Kasumi-1 (cell line): ENCODE data around the gene ABCB4.
"Not testable (repeated sequence)": the region's sequence is repeated elsewhere in the genome, so short reads cannot be mapped to it uniquely, and the experiment has no call there.

ENCODE experiments used
- DNase-seq, 2 experiments: peaks; one replicate each; lab custom pipeline; 2025; lab: John Stamatoyannopoulos, UW

Gene ABCB4

DNA sequence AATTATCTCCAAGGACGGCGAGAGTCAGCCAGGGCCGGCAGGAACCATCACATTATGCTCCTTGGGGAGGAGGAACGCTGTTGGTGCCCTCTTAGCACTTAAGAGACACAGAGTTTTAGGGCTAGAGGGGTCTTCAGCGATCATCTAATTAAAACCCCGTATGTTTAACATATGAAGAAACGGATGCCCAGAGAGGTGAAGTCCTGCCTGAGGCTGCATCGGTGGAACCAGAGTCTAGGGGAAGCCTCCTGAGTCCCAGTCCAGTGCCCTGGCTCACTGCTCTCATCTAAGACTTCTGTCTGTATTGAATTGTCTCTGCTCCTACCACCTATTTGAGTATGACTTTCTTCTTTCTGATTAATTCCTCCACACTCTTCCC, 688 bp upstream of the ABCB4 start:
- DNase-seq = no peak

DNA sequence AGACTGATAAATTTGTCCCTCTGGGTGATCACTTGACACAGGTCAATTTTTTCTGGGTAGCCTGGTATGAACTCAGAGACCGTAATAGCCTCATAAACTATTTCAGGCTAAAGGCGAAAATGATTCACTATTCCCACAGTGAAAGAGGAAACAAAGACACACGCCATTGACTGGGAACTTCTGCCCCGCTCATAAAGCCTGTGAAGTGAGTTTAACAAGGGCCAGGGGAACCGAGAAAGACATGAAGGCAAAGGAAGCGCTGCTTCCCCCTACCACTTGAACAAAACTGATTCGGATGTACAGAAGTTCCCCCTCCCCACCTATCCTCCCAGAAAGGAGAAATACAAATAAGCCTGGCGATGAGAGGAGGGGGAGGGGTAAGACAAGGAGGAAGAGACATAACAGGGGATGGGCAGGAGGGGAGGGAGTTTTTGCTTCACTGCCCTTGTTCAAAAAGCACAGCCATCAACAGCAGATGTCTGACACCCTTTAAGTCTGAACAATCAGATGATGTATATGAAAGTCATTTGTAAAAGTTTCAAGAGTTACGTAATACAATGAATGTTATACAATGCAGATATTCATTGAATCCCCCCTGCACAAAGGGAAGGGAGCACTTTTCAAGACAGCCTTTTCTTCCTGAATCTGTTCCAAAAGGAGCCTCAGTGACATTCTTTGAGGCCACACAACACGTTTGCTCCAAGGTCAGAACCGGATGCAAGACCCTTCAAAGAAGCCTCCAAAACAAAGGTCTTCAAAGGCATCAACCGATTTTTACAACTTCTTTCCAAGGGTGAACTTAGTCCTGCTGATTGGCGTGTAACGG, 734 bp downstream of the ABCB4 start:
- DNase-seq = peak; percentile 63 to 84

DNA sequence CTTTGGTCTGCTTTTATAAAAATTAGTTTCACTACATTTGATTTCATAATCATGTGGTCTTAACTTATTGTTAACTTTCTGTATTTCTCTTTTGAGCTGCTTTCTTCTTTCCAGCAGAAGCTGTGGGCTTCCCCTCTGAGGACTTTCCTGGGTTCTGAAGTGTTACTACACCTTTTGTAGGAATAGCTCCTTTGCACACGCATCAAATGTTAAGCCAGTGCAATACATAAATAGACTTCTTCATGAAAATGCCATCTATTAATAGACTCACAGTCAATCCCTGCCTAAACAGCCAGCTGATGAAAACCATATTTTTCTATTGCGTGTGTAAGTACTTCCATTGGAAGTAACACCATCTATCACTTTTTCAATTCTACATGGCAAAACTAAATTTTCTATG, 1.5 kb downstream of the ABCB4 start:
- DNase-seq = peak in 1 of 2 experiments; percentile 11

DNA sequence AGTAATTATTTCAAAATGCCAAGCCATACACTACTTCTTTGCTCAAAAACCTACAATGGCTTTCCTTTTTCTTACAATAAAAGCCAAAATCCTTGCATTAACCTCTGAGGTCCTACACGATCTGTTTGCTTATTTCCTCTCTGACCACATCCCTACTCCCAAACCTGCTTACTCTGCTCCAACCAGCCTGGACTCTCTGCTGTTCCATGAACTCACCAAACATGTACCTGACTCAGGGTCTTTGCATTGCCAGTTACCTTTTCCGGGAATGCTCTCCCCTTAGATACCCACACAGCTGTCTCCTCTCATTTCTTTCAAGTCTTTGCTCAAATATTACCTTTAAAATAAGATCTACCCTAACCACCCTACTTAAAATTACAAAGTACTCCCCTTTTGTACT, 2.3 kb downstream of the ABCB4 start:
- no peak for DNase-seq

DNA sequence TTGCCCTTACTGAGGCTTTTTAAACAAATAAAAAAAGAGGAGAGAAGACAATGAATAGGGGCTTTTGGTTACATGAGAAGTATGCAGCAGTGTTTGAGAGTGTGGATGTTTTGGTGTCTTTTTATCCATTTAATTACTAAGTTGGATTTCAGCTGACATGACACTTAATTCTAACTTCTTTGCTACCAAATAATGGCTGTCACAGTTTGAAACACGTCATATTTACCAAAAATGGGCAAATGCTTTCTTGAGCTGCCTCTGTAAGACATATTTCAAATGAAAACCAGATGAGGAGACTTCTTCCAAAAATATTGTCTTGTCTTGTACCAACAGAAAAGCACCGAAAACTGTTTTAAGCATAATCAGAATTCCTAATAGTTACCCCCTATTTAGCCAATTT, 4.0 kb downstream of the ABCB4 start:
- DNase-seq = no peak

DNA sequence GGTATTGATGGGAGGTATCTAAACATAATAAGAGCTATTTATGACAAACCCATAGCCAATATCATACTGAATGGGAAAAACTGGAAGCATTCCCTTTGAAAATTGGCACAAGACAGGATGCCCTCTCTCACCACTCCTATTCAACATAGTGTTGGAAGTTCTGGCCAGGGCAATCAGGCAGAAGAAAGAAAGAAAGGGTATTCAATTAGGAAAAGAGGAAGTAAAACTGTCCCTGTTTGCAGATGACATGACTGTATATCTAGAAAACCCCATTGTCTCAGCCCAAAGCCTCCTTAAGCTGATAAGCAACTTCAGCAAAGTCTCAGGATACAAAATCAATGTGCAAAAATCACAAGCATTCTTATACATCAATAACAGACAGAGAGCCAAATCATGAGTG, 6.3 kb downstream of the ABCB4 start:
- not testable (repeated sequence) for DNase-seq

DNA sequence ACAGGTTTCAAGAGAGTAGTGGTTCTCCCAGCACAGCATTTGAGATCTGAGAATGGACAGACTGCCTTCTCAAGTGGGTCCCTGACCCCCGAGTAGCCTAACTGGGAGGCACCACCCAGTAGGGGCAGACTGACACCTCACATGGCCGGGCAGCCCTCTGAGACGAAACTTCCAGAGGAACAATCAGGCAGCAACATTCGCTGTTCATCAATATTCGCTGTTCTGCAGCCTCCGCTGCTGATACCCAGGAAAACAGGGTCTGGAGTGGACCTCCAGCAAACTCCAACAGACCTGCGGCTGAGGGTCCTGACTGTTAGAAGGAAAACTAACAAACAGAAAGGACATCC, 10.0 kb downstream of the ABCB4 start:
- not testable (repeated sequence) for DNase-seq

DNA sequence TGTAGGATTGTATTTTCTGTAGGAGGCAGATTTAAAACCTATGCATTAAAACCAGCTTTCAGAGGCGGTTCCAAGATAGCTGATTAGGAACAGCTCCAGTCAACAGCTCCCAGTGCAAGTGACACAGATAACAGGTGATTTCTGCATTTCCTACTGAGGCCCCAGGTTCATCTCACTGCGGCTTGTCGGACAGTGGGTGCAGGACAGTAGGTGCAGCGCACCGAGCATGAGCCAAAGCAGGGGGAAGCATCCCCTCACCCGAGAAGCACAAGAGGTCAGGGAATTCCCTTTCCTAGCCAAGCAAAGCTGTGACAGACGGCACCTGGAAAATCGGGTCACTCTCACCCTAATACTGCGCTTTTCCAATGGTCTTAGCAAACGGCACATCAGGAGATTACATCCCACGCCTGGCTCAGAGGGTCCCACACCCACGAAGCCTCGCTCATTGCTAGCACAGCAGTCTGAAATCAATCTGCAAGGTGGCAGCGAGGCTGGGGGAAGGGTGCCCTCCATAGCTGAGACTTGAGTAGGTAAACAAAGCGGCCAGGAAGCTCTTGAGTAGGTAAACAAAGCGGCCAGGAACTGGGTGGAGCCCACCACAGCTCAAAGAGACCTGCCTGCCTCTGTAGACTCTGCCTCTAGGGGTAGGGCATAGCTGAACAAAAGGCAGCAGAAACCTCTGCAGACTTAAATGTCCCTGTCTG, 10.5 kb downstream of the ABCB4 start:
- DNase-seq = not testable (repeated sequence)

DNA sequence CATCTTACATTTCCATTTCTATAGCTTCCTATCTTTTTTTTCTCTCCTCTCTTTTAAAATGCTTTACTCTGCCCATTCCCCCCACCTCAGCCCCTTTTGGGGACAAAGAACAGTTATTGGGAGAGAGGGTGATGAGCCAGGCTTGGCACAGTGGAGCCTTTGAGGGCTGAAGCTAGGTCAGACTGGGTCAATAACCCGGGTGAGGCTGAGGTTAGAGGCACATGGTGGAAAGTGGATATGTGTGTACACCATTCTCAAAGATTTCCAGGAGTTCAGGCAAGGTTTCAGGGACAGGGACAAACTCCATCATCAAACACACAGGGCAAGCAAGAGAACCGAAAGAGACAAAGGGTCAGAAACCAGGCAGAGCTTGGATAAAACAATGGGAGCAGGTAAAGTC, 11.5 kb downstream of the ABCB4 start:
- DNase-seq = no peak

DNA sequence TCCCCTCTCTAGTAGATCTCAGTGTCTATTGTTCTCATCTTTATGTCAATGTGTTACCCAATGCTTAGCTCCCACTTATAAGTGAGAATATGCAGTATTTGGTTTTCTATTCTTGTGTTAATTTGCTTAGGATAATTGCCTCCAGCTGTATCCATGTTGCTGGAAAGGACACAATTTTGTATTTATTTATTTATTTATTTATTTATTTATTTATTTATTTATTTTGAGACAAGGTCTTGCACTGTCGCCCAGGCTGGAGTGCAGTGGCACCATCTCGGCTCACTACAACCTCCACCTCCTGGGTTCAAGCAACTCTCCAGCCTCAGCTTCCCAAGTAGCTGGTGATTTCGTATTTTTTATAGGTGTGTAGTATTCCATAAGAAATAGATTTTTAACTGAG, 15.0 kb downstream of the ABCB4 start:
- DNase-seq = not testable (repeated sequence)

DNA sequence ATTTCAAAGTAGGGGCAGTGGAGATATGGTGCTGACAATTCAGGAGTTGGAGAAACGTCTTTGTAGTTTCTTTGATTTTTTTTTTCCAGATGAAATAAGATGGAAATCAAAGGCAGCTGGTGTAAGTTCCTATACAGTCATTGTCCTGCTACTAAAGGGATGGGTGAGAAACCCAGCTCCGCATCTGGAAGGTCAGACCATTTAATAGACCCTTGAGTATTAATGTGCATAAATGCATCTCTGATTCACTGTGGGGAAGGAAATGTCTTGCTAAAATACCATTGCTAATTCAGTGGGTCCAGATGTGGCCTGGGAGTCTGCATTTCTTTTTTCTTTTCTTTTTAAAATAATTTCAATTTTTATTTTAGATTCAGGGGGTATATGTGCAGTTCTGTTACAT, 15.5 kb downstream of the ABCB4 start:
- no peak for DNase-seq

DNA sequence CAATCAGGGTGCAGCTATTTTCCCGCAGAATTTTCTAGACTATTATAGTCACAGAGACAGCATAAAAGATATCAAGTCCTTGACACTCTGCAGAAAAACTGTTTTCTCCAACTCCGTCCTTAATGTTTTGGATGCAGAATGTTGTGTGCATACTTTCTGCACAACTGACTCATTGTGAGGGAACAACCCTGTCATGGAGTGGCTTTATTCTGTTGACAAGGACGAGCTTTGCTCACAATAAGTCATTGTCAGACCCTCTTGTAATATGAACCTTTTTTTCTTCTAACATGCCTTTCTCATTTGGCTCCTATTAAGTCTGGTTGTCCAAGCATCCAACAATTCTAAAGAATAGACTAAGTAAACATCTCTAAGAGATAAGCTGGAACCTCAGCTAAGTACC, 17.3 kb downstream of the ABCB4 start:
- DNase-seq = no peak

DNA sequence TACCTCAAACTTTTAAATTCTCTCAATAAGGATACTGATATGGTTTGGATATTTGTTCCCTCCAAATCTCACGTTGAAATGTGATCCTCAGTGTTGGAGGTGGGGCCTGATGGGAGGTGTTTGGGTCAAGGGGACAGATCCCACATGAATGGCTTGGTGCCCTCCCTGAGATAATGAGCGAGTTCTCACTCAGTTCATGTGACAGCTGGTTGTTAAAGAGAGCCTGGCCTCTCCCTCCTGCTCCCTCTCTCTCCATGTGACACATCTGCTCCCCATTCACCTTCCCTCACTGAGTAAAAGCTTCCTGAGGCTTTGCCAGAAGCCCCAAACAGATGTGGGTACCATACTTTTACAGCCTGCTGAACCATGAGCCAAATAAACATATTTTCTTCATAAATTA, 19.2 kb downstream of the ABCB4 start:
- no peak for DNase-seq

DNA sequence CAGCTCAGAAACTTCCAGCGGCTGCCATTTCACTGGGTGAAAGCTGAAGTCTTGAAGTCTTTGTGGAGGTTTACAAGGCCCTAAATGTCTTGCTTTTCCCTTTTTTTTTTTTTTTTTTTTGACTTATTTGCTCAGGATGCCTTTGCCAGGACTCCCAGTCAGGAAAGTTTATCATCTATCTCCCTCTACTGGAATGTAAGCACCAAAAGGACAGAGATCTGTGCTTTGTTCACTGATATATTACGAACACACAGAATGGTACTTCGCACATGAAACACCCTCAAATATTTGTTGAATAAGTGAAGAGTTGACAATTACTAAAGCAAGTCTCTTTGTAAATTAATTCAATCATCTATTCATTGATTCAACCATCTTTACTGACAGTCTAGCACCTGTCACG, 23.2 kb downstream of the ABCB4 start:
- no peak for DNase-seq

DNA sequence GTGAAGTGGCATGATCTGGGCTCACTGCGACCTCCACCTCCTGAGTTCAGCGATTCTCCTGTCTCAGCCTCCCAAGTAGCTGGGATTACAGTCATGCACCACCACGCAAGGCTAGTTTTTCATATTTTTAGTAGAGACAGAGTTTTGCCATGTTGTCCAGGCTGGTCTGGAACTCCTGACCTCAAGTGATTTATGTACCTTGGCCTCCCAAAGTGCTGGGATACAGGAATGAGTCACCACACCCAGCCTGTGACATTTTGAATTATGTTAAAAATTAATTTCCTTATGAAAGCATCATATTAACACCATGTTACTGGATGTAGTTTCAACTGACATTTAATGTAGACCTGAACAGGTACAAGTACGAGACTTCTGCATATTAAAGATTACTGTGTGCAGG, 24.3 kb downstream of the ABCB4 start:
- DNase-seq = no peak

DNA sequence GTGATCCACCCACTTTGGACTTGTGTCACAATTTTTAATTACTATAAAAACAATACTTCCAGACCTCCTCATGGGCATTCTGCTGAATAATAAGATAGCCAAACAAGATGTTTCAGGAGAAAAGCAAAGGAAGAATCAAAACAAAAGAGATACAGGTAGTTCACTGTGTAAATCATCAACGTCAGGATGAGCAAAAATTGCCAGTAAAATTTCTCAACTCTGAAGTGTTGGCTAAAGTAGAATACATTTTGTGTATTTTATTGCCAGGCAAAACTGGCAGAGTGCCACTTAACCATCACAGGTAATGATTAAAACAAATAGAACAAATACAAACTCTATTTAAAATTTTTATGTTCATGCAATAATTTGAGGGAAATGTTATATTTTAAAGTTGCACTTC, 24.8 kb downstream of the ABCB4 start:
- no peak for DNase-seq

DNA sequence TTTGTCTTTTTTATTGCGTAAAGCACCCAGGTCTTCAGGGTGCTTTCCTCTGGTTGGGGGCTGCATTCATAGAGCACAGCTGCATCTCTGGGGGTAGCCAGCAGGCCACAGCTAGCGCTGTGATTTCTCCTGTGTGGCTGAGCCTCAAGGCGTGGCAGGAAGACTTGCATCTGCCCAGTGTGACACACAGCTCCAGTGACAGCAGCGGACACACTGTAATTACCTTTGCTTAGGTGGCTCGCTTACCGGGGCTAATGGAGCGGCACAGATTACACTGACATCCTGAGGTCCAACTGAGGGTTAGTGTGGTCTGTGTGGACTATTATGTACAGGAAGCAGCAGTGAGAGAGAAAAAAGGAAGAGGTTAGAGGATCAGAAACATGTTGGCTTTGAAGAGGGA, 27.1 kb downstream of the ABCB4 start:
- DNase-seq = peak in 1 of 2 experiments; percentile 9

DNA sequence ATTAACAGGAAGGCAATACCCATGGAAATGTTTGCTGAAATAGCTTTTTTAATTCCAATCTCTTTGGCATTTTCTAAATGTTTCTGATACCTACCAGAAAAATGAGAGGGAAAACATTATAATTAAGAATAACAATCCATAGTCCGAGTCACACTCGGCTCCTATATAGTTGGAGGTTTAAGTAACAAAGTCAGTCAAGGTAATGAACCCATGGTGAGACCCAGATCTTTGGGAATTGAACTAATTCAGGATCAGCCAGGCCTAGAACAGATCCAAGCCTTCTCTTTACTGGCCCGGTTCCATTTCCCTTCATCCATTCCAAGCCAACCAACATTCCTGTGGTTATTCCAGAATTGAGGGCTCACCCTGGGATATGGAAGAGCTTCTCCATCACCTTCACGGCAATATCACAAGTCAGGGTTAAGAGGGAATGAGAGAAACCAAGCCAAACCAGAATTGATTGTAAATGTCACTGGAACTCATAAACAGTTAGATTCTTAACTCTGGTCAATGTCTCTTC, 28.3 kb downstream of the ABCB4 start:
- DNase-seq = no peak

DNA sequence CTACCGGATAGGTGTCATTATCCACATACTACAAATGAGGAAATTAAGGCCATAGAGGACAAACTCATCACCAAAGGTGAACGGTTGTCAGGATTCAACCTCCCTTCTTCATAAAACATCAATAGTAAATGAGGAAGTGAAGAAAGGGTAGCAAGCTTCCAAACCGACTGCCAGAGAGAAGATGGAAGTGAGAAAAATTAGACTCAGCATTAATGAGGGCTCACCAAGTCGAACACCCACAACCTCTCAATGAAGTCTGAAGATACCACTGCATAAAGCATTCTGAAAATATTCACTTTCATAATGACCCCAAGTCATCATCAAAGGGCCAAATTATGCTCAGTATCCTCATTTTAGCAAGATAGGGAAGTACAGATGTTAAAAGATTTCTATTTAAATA, 29.6 kb downstream of the ABCB4 start:
- DNase-seq = no peak

DNA sequence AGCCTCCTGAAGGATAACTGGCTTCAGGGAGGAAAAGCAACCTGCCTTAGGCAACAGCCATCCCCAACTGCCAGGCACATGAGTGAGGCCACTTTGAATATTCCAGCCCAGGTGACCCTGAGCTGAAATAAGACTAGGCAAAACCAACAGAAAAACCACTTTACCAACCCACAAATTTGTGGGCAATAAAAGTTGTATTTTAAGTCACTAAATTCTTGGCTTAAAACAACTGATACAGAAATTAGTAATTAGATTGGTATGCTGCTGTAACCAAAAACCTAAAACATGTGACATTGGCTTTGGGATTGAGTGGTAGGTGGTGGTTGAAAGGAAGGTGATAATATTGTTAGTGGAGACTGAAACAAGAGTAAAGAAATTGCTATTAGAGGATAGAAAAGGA, 39.9 kb downstream of the ABCB4 start:
- no peak for DNase-seq

DNA sequence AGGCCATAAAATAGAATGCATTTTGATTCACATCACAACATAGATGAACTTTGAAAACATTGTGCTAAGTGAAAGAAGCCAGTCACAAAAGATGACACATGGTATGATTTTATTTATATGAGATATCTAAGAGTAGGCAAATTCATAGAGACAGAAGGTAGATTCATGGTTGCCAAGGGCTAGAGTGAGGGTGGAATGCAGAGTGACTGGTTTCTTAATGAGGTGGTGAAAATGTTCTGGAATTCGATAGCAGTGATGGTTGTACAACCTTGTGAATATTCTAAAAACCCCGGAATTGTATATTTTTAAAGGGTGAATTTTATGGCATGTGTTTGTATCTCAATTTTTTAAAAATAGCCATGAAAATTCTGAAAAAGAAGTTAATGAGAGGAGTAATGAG, 42.9 kb downstream of the ABCB4 start:
- DNase-seq = no peak

DNA sequence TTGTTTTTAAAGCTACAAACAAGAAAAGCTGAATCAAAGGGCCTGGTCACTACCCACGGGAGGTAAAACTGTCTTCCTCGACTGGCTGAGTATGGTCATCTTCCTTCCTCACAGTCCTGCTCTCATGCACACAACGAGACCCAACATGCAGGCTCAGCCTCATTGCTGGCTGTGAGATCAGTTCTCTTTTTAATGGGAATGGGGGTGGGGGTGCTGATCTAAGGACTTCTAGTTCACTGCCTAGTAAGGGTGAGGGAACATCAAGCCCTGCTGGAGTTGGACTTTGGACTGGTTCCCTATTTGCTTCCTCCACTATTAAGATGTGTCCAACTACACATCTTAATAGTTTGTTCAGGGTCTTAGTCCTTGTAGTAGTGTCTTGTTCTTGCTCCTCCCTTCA, 48.2 kb downstream of the ABCB4 start:
- DNase-seq = no peak

DNA sequence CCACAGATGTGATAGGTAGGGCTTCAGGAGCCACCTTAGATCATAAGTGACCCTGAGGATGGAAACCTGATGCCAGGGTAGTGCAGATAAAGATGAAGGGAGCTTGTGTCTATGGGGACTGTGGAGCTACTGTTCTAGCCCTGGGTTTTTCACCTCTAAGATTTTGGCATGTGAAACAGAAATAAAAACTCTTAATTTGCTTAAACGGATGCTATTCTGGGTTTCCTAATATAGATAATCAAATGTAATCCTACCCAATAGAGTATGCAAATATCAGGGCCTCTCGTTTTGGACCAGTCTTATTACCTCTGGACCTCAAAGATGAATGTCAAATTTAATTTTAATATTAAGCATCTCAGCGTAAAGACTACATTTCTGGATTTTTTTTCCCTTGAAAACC, 49.3 kb downstream of the ABCB4 start:
- DNase-seq = no peak

DNA sequence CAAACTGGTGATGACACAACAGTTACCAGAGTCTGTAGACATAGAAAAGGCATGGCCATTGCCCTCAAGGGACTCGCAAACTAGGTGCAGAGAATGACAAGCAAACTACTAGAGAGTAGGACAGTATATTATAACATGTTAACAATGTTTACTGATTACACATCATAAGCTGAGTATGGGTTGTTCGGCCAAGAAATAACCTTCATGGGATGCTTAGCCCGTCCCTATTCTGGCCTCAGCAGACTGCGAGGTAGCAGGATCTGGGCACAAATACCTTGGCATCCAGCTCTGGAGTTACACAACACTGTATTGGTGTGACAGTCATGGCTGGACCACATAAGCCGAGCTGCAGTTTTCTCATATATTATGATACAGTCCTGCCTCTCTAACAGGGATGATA, 51.4 kb downstream of the ABCB4 start:
- no peak for DNase-seq
